ENCODE measurements around the gene LSM2.

LSM2 gene

DNA sequence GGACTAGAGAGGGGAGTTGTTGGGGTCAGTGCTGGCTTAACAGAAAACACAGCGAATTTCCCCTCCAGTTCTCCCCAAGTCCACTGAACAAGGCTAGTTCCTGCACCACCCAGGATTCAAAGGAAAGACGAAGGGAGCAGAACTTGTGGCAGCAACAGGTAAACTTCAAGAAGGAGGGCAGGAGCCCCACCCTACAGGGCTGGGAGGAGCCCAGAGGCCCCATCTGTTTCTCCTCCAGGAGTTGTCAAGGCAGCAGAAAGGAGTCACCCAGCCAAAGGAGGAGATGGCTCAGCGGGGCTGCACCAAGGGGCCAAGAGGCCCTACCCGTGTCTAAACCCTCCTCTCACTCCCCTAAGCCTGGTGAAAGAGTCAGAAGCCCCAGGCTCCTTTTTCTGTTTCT, 42.6 kb downstream of the LSM2 start:
- H3K36me3 ChIP-seq (ENCODE audit: control insufficient read depth in 4 of 4, insufficient read depth in 4 of 4, low read length in 3 of 4), result peaks cover 9 to 54% (median 44%) of the 10 kb centered on the region in 4 experiments
- DNase-seq, result no peak
- H3K27me3 ChIP-seq (replicated peaks in 2 of 5; ENCODE audit: control insufficient read depth in 4 of 5, insufficient read depth in 5 of 5, low read length in 4 of 5), result no peaks in the 10 kb centered on the region
- no peak overlapping the region for H3K4me3 ChIP-seq (ENCODE audit: control insufficient read depth in 1 of 7, extremely low read depth in 1 of 7, insufficient read depth in 4 of 7, low read depth in 2 of 7, low read length in 6 of 7)
- 100% methylated on average over 3 of the region's 4 CpGs for WGBS (ENCODE audit: insufficient coverage)
- H3K9me3 ChIP-seq (ENCODE audit: control extremely low read depth in 1 of 5, control insufficient read depth in 4 of 5, insufficient read depth in 2 of 5, low read depth in 1 of 5, low read length in 4 of 5), result no peaks in the 10 kb centered on the region
- CTCF ChIA-PET, result interaction anchor here (1.0 to 13.2 kb wide), 2 partner anchors 32 to 104 kb away, joined by 3 to 268 read pairs; partner anchors contain the start of genes CLIC1, DDAH2, MPIG6B and MSH5
- POLR2A ChIA-PET, result no interaction called here
- H3K4me1 ChIP-seq (ENCODE audit: control extremely low read depth in 1 of 4, control insufficient read depth in 4 of 4, insufficient read depth in 4 of 4, low read length in 3 of 4), result peaks cover 2 to 10% (median 6%) of the 10 kb centered on the region in 4 experiments
- H3K27ac ChIP-seq (ENCODE audit: insufficient read depth in 1 of 2, low read depth in 1 of 2, low read length in 2 of 2, poor library complexity in 1 of 2, severe bottlenecking in 2 of 2), result no peak overlapping the region

DNA sequence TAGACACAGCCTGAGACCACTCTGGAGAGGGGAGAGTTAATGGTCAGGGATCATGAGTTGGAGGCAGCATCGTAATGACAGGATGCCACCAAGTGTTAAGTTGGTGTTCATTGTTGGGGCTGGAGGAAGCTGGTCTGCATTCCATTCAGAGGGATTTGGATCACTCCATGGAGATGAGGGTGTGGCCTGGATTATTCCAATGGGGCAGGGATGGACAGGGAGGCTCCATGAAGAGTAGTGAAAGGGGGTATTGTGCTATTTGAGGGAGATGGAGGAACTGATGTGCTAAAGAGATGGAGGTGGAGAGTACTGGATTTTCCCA, 43.2 kb downstream of the LSM2 start:
- no peak overlapping the region for H3K4me3 ChIP-seq (ENCODE audit: control insufficient read depth in 1 of 7, extremely low read depth in 1 of 7, insufficient read depth in 4 of 7, low read depth in 2 of 7, low read length in 6 of 7)
- no peaks in the 10 kb centered on the region for H3K9me3 ChIP-seq (ENCODE audit: control extremely low read depth in 1 of 5, control insufficient read depth in 4 of 5, insufficient read depth in 2 of 5, low read depth in 1 of 5, low read length in 4 of 5)
- no peak overlapping the region for H3K27ac ChIP-seq (ENCODE audit: insufficient read depth in 1 of 2, low read depth in 1 of 2, low read length in 2 of 2, poor library complexity in 1 of 2, severe bottlenecking in 2 of 2)
- DNase-seq, result no peak
- CTCF ChIA-PET, result interaction anchor here (13.2 kb wide), 1 partner anchor 31 kb away, joined by 268 read pairs; the partner anchor contains the start of genes CLIC1, DDAH2, MPIG6B and MSH5
- peaks cover 9 to 60% (median 48%) of the 10 kb centered on the region in 4 experiments for H3K36me3 ChIP-seq (ENCODE audit: control insufficient read depth in 4 of 4, insufficient read depth in 4 of 4, low read length in 3 of 4)
- POLR2A ChIA-PET, result no interaction called here
- H3K27me3 ChIP-seq (replicated peaks in 2 of 5; ENCODE audit: control insufficient read depth in 4 of 5, insufficient read depth in 5 of 5, low read length in 4 of 5), result no peaks in the 10 kb centered on the region
- 75% methylated on average over 1 of the region's 1 CpG for WGBS (ENCODE audit: insufficient coverage)
- peaks cover 0 to 4% (median 2%) of the 10 kb centered on the region in 4 experiments for H3K4me1 ChIP-seq (ENCODE audit: control extremely low read depth in 1 of 4, control insufficient read depth in 4 of 4, insufficient read depth in 4 of 4, low read length in 3 of 4)

- Histone ChIP-seq H3K36me3 (ENCODE audit: control insufficient read depth in 4 of 4, insufficient read depth in 4 of 4, low read length in 3 of 4) (peaks cover 9 to 65% (median 52%) of the 10 kb centered on the region in 4 experiments), H3K27me3 (replicated peaks in 2 of 5; ENCODE audit: control insufficient read depth in 4 of 5, insufficient read depth in 5 of 5, low read length in 4 of 5) (no peaks in the 10 kb centered on the region), H3K9me3 (ENCODE audit: control extremely low read depth in 1 of 5, control insufficient read depth in 4 of 5, insufficient read depth in 2 of 5, low read depth in 1 of 5, low read length in 4 of 5) (no peaks in the 10 kb centered on the region), H3K4me1 (ENCODE audit: control extremely low read depth in 1 of 4, control insufficient read depth in 4 of 4, insufficient read depth in 4 of 4, low read length in 3 of 4) (no peaks in the 10 kb centered on the region), H3K27ac (ENCODE audit: insufficient read depth in 1 of 2, low read depth in 1 of 2, low read length in 2 of 2, poor library complexity in 1 of 2, severe bottlenecking in 2 of 2) (no peak overlapping the region), H3K4me3 (ENCODE audit: control insufficient read depth in 1 of 7, extremely low read depth in 1 of 7, insufficient read depth in 4 of 7, low read depth in 2 of 7, low read length in 6 of 7) (no peak overlapping the region)
- DNase-seq, result no peak
- POLR2A ChIA-PET, result no interaction called here
- 95% methylated on average over 7 of the region's 8 CpGs for WGBS (ENCODE audit: insufficient coverage)
- CTCF ChIA-PET, result interaction anchor here (13.2 kb wide), 1 partner anchor 31 kb away, joined by 268 read pairs; the partner anchor contains the start of genes CLIC1, DDAH2, MPIG6B and MSH5
These were observed 43.7 kb downstream of the LSM2 start for GRCh38 chr6:31762878-31763618.

DNA sequence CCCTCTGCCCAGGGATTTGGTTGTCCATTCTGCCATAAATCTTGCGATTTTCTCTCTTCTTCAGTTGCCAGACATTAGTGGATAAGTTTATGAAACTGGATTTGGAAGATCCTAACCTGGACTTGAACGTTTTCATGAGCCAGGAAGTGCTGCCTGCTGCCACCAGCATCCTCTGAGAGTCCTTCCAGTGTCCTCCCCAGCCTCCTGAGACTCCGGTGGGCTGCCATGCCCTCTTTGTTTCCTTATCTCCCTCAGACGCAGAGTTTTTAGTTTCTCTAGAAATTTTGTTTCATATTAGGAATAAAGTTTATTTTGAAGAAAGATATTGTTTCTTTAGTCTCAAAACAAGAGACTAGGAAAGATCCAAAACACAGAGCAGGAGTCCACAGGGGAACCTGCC, 44.4 kb downstream of the LSM2 start, which contains the start of gene SAPCD1:
TSS of gene SAPCD1 (plus strand) at position 301 of the 400 bp plus-strand sequence. CDS start 399 bp downstream, outside the sequence.
- Histone ChIP-seq H3K4me1 (ENCODE audit: control extremely low read depth in 1 of 4, control insufficient read depth in 4 of 4, insufficient read depth in 4 of 4, low read length in 3 of 4) (no peaks in the 10 kb centered on the region), H3K27me3 (replicated peaks in 2 of 5; ENCODE audit: control insufficient read depth in 4 of 5, insufficient read depth in 5 of 5, low read length in 4 of 5) (no peaks in the 10 kb centered on the region), H3K4me3 (ENCODE audit: control insufficient read depth in 1 of 7, extremely low read depth in 1 of 7, insufficient read depth in 4 of 7, low read depth in 2 of 7, low read length in 6 of 7) (no peak within 1 kb of the TSS), H3K36me3 (ENCODE audit: control insufficient read depth in 4 of 4, insufficient read depth in 4 of 4, low read length in 3 of 4) (peaks cover 9 to 67% (median 54%) of the 10 kb centered on the region in 4 experiments), H3K9me3 (ENCODE audit: control extremely low read depth in 1 of 5, control insufficient read depth in 4 of 5, insufficient read depth in 2 of 5, low read depth in 1 of 5, low read length in 4 of 5) (no peaks in the 10 kb centered on the region), H3K27ac (ENCODE audit: insufficient read depth in 1 of 2, low read depth in 1 of 2, low read length in 2 of 2, poor library complexity in 1 of 2, severe bottlenecking in 2 of 2) (no peak within 1 kb of the TSS)
- no peak for DNase-seq
- 78% methylated on average over 1 of the region's 4 CpGs for WGBS (ENCODE audit: insufficient coverage)
- POLR2A ChIA-PET, result no interaction called here
- CTCF ChIA-PET, result interaction anchor here (0.7 to 13.2 kb wide), 2 partner anchors 8 to 30 kb away, joined by 4 to 268 read pairs; partner anchors contain the start of genes CLIC1, DDAH2, MPIG6B and MSH5

DNA sequence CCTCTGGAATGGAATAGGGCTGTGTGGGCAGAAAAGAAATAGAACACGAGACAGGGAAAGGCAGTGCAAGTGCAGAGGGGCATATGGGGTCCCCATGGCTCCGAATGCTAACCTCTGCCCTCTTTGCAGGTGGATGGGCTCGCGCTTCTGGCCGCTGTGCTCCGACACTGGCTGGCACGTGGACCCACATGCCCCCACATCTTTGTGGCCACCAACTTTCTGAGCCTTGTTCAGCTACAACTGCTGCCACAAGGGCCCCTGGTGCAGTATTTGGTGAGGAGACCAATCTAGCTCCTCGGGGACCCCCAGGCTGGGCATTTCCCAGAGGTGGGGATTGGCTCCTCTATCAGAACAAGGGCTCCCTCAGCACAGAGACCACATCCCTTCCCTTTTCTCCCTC, 45.4 kb downstream of the LSM2 start:
- POLR2A ChIA-PET, result interaction anchor here (0.6 kb wide), 1 partner anchor 20 kb away, joined by 3 read pairs; no protein-coding TSS in a partner anchor
- Histone ChIP-seq H3K9me3 (ENCODE audit: control extremely low read depth in 1 of 5, control insufficient read depth in 4 of 5, insufficient read depth in 2 of 5, low read depth in 1 of 5, low read length in 4 of 5) (no peaks in the 10 kb centered on the region), H3K27me3 (replicated peaks in 2 of 5; ENCODE audit: control insufficient read depth in 4 of 5, insufficient read depth in 5 of 5, low read length in 4 of 5) (no peaks in the 10 kb centered on the region), H3K4me1 (ENCODE audit: control extremely low read depth in 1 of 4, control insufficient read depth in 4 of 4, insufficient read depth in 4 of 4, low read length in 3 of 4) (no peaks in the 10 kb centered on the region), H3K27ac (ENCODE audit: insufficient read depth in 1 of 2, low read depth in 1 of 2, low read length in 2 of 2, poor library complexity in 1 of 2, severe bottlenecking in 2 of 2) (no peak overlapping the region), H3K36me3 (ENCODE audit: control insufficient read depth in 4 of 4, insufficient read depth in 4 of 4, low read length in 3 of 4) (peaks cover 9 to 67% (median 54%) of the 10 kb centered on the region in 4 experiments), H3K4me3 (ENCODE audit: control insufficient read depth in 1 of 7, extremely low read depth in 1 of 7, insufficient read depth in 4 of 7, low read depth in 2 of 7, low read length in 6 of 7) (no peak overlapping the region)
- no peak for DNase-seq
- CTCF ChIA-PET, result interaction anchor here (0.9 kb wide), 1 partner anchor 11 kb away, joined by 3 read pairs; no protein-coding TSS in a partner anchor
- 100% methylated on average over 7 of the region's 8 CpGs for WGBS (ENCODE audit: insufficient coverage)

GRCh38 chr6:31760790-31761189, 46.0 kb downstream of the LSM2 start:
- DNase-seq, result no peak
- no peaks in the 10 kb centered on the region for H3K27me3 ChIP-seq (replicated peaks in 2 of 5; ENCODE audit: control insufficient read depth in 4 of 5, insufficient read depth in 5 of 5, low read length in 4 of 5)
- POLR2A ChIA-PET, result no interaction called here
- peaks cover 9 to 67% (median 54%) of the 10 kb centered on the region in 4 experiments for H3K36me3 ChIP-seq (ENCODE audit: control insufficient read depth in 4 of 4, insufficient read depth in 4 of 4, low read length in 3 of 4)
- H3K4me1 ChIP-seq (ENCODE audit: control extremely low read depth in 1 of 4, control insufficient read depth in 4 of 4, insufficient read depth in 4 of 4, low read length in 3 of 4), result no peaks in the 10 kb centered on the region
- H3K4me3 ChIP-seq (ENCODE audit: control insufficient read depth in 1 of 7, extremely low read depth in 1 of 7, insufficient read depth in 4 of 7, low read depth in 2 of 7, low read length in 6 of 7), result no peak overlapping the region
- peak overlapping the region in 1 of 2 experiments; percentile 21 for H3K27ac ChIP-seq (ENCODE audit: insufficient read depth in 1 of 2, low read depth in 1 of 2, low read length in 2 of 2, poor library complexity in 1 of 2, severe bottlenecking in 2 of 2)
- WGBS (ENCODE audit: insufficient coverage), result 93% methylated on average over 3 of the region's 5 CpGs
- CTCF ChIA-PET, result interaction anchor here (0.9 to 1.1 kb wide), 2 partner anchors 11 to 13 kb away, joined by 3 read pairs; no protein-coding TSS in a partner anchor
- H3K9me3 ChIP-seq (ENCODE audit: control extremely low read depth in 1 of 5, control insufficient read depth in 4 of 5, insufficient read depth in 2 of 5, low read depth in 1 of 5, low read length in 4 of 5), result no peaks in the 10 kb centered on the region

- no peak for DNase-seq
- Histone ChIP-seq H3K9me3 (ENCODE audit: control extremely low read depth in 1 of 5, control insufficient read depth in 4 of 5, insufficient read depth in 2 of 5, low read depth in 1 of 5, low read length in 4 of 5) (no peaks in the 10 kb centered on the region), H3K27me3 (replicated peaks in 2 of 5; ENCODE audit: control insufficient read depth in 4 of 5, insufficient read depth in 5 of 5, low read length in 4 of 5) (no peaks in the 10 kb centered on the region), H3K27ac (ENCODE audit: insufficient read depth in 1 of 2, low read depth in 1 of 2, low read length in 2 of 2, poor library complexity in 1 of 2, severe bottlenecking in 2 of 2) (no peak overlapping the region), H3K36me3 (ENCODE audit: control insufficient read depth in 4 of 4, insufficient read depth in 4 of 4, low read length in 3 of 4) (peaks cover 9 to 56% (median 45%) of the 10 kb centered on the region in 4 experiments), H3K4me1 (ENCODE audit: control extremely low read depth in 1 of 4, control insufficient read depth in 4 of 4, insufficient read depth in 4 of 4, low read length in 3 of 4) (no peaks in the 10 kb centered on the region), H3K4me3 (ENCODE audit: control insufficient read depth in 1 of 7, extremely low read depth in 1 of 7, insufficient read depth in 4 of 7, low read depth in 2 of 7, low read length in 6 of 7) (no peak overlapping the region)
- POLR2A ChIA-PET, result no interaction called here
- 100% methylated on average over 1 of the region's 2 CpGs for WGBS (ENCODE audit: insufficient coverage)
- CTCF ChIA-PET, result interaction anchor here (0.6 to 2.4 kb wide), 5 partner anchors 11 to 29 kb away, joined by 3 to 16 read pairs (median 3); partner anchors contain the start of genes DDAH2 and MSH5
These were observed 48.5 kb downstream of the LSM2 start for GRCh38 chr6:31758281-31758680.
